ENCODE measurements around the gene NDFIP1.

GRCh38 chr5:142166754-142167153 lies 58.2 kb downstream of the NDFIP1 start:
- TF ChIP-seq CTCF (IDR thresholded peaks at IDR 0.05; ENCODE audit: low read depth, low read length) (no peak), POLR2A (IDR thresholded peaks at IDR 0.05; ENCODE audit: extremely low read depth, insufficient read length) (no peak), MYC (IDR thresholded peaks at IDR 0.05; ENCODE audit: low read depth, low read length) (no peak)

Measured in NB4 (cell line).